Retinal pigment epithelial cell (primary cell): Measurements from ENCODE around the gene TSPAN18.

Source experiments
- DNase-seq: peaks from one replicate; pipeline ENCODE4 v3.0.0-alpha.2; 2010; ENCODE audit warnings: low read depth
- H3K4me3 ChIP-seq: 2 replicates; pipeline ENCODE4 v1.5.1; 2011; ENCODE audit warnings: mild to moderate bottlenecking, low read length, control low read depth, moderate library complexity
- CTCF ChIP-seq: conservative IDR thresholded peaks from 2 replicates; pipeline ENCODE4 v1.5.1; 2011; ENCODE audit warnings: low read depth, low read length, control low read depth, inconsistent platforms

Gene TSPAN18

DNA sequence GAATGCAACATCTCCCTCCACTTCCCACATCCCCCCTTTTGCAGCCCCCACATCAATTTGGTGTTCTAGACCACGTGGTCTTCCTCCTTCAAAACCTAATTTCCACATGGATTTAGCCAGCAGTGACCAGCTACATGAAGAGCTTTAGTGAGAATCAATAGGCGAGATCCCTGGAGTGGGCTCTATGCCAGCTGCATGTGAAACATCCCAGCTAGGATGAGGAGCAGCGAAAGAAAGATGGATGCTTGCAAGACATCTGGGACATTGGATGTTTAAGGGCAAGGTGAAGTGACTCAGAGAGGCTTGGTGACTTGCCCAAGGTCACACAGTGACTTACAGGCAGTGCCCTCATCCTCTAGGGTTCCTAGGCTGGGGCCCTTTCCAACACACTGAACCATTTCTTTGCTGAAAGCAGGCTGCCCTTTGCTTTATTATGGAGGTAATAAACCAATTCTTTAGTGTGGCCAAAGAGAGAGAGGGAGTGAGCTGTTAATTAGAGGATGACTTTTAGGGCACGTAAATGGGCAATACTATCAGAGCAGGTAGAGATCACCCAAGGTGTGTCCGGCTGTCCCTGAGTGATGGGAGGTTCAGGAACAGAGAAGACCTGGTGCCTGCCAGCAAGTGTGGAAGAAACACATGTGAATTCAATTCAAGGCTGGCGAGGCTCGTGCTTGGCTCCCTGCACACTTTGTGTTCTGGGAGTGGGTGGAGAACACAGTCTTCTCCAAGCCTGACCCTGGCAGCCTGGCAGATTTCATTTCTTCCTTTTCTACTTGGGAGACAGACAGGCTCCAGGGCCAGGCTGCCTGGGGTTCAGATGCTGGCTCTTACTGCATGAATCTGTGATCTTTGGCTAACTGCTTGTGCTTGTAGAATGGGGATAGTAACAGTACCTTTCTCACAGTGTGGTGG, 24.0 kb downstream of the TSPAN18 start:
- H3K4me3 ChIP-seq = no peak overlapping the region
- DNase-seq = no peak
- TF ChIP-seq CTCF = no peak

- H3K4me3 ChIP-seq = no peak overlapping the region
- DNase-seq = no peak
- no peak for TF ChIP-seq CTCF
Observed at GRCh38 chr11:44752300-44752699, 25.5 kb downstream of the TSPAN18 start.

DNA sequence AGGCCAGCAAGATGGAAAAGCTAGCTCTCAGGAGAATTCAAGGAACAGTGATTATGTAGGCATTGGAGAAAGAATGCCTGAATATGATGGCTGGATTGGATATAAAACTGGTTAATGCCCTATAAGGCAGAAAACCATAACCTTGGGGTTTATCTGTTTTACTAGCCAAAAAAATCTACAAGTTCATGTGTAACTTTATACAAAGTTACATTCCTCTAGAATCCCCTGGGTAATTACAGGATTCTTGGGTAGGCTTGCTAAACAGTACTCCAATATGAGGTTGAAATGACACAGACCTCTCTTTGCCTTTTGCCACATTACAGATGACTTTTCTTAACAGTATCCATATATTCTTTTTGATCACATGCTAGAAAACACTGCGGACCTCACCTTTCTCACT, 26.0 kb downstream of the TSPAN18 start:
- no peak overlapping the region for H3K4me3 ChIP-seq
- DNase-seq = no peak
- TF ChIP-seq CTCF = no peak

- TF ChIP-seq CTCF = no peak
- no peak for DNase-seq
- no peak overlapping the region for H3K4me3 ChIP-seq
Observed at GRCh38 chr11:44753961-44754645, 27.3 kb downstream of the TSPAN18 start.

- no peak for TF ChIP-seq CTCF
- DNase-seq = no peak
- H3K4me3 ChIP-seq = no peak overlapping the region
Observed at GRCh38 chr11:44754876-44755555, 28.3 kb downstream of the TSPAN18 start.

GRCh38 chr11:44755556-44756523, 29.1 kb downstream of the TSPAN18 start:
- no peak for DNase-seq
- TF ChIP-seq CTCF = no peak
- H3K4me3 ChIP-seq = no peak overlapping the region
